Activated CD4-positive, alpha-beta T cell treated with anti-CD3 and anti-CD28 coated beads, Interleukin-2, amount 50 U/mL, for 1 hour (primary cell): Measurements from ENCODE around the gene COBL.

ENCODE experiments used
- DNase-seq: peaks from one replicate; pipeline ENCODE4 v3.0.0-alpha.2; 2020

The COBL gene

GRCh38 chr7:51300762-51301674 lies 15.6 kb downstream of the COBL start:
- DNase-seq = no peak

- DNase-seq = no peak
These were observed 17.0 kb downstream of the COBL start for GRCh38 chr7:51299391-51300133.

GRCh38 chr7:51298912-51299311 lies 17.7 kb downstream of the COBL start:
- no peak for DNase-seq

DNA sequence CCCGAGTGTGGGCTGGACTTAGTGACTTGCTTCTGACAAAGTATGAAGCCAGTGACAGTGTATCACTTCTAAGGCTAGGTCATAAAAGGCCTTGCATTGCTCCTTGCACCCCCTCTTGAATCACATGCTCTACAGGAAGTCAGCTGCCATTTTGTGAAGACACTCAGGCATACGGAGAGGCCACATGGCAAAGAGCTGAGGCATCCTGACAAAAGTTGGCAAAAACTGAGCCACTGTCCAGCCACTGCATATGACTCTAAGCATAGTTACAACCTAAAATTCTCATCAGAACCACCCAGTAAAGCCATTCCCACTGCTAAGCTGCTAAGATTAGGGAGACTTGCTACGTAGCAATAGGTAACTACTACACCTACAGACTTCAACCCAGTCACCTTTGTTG lies 18.6 kb downstream of the COBL start:
- no peak for DNase-seq

GRCh38 chr7:51295440-51296245 lies 21.0 kb downstream of the COBL start:
- DNase-seq = no peak

DNA sequence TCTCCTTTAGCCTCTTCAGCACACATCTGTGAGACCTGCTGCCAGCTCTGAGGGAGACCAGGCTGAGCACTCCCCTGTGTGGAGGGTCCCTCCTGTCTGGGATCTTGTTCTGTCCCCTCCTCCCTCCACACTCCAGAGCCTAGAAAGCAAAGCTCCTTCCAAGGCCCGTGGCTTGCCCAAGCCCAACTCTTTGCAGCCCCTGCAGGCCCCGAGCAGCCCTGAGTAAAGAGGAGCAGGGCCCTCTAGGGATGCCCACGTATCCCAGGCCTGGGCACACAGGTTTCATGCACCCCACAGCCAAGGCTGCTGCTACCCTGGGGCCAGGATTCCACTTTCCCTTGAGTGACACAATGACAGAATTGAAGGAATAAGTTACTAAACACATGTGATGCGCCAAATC lies 24.0 kb downstream of the COBL start:
- no peak for DNase-seq

- no peak for DNase-seq
These were observed 25.7 kb downstream of the COBL start for GRCh38 chr7:51290702-51291540.

GRCh38 chr7:51290304-51290637 lies 26.3 kb downstream of the COBL start:
- no peak for DNase-seq

DNA sequence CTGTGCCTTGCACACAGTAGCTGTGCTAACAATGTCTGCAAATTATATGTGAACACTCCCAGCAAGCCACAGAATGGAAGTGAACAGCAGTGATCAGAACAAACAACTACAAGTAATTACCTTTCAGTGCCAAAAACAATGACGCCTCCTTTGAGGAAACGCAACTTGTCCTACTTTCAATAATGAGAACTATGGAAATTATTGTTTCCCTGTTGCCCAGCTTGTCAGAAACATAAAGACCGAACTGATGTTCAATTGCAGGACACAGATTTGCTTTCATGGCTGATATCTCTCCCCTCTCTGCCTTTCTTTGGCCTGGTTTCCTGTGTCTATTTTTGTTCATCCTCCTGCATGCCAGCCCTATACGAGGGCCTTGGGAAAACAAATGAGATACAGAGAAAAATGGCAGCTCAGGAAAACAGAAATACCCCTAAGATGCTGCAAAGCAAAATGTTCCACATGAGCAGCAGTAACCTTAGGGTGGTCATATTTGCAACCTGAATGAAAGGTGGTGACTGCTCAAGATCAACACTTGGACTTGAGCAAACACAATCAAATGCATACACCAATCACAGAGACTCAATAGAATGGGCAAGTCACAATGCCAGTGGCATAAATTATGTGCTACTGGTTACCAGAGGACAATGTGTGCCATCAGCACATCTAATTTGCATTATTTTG lies 26.8 kb downstream of the COBL start:
- no peak for DNase-seq

GRCh38 chr7:51288896-51289622 lies 27.6 kb downstream of the COBL start:
- no peak for DNase-seq

DNA sequence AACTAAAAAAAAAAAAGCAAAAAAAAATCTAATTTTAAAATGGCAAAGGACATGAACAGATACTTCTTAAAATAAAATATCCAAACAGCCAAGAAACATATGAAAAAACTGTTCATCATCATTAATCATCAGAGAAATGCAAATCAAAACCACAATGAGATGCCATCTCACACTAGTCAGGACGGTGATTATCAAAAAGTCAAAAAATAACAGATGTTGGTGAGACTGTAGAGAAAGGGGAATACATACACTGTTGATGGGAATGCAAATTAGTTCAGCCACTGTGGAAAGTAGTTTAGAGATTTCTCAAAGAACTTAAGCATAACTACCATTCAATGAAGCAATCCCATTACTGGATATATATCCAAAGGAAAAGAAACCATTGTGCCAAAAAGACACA lies 30.2 kb downstream of the COBL start:
- no peak for DNase-seq

- no peak for DNase-seq
These were observed 36.5 kb downstream of the COBL start for GRCh38 chr7:51280156-51280555.

- no peak for DNase-seq
These were observed 37.1 kb downstream of the COBL start for GRCh38 chr7:51279391-51280023.

DNA sequence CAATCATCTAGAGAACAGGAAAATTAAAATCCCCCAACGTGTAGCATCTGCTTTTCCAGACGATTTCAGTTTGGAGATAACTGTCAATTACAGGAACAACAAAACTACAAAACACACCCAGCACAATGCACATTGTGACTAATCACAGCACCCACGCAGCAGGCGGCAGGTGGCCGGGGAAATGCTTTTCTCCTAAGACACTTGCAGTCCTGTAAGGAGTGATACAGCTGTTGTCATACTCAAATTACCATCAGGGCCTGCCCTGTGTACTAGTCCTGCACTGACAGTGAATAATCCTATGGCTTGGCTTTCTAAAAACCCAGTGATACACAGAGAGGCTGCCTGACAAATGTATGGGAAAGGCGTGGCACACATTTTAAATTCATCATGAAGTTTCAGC lies 37.8 kb downstream of the COBL start:
- DNase-seq = no peak

- no peak for DNase-seq
These were observed 39.6 kb downstream of the COBL start for GRCh38 chr7:51276967-51277366.

DNA sequence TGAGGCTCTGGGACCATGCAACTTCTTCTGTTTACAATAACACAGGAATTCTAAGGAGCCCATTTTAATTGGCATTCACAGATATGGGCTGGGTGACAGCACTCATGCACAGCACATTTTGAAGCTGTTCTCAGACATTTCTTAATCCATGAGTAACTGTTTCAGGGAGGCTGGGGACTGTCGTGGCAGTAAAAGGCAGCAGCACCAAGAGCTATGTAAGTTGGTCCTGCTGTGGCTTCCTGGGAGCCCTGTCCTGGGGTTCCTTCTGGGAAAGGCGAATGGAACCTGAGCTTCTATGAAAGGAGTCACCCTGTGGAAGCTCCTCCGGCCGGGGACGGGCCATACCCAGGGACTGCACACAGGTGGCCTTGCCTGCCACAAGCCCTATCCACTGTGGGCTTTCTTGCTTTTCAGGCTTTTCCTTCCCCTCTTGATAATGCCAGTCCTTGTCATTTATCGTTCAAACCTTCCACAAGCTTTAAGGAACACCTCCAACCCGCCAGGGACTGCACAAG lies 40.5 kb downstream of the COBL start:
- no peak for DNase-seq

DNA sequence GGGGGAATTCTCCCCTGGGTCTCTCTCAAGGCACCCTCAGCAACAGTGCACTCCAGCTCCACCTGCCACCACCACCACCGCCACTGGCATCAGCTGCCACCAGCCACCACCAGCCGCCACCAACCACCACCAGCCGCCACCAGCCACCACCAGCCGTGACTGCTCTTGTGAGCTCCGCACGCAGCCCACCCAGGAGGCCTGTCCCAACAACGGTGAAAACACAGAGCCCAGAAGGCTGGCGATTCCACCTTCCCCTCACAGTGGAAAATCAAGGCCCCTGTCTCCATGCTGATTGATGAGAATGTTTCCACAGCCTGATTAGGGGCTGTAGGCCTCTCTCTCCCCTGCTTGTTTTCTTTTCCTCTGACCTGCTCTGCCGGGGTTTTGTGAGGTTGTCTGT lies 41.1 kb downstream of the COBL start:
- no peak for DNase-seq

DNA sequence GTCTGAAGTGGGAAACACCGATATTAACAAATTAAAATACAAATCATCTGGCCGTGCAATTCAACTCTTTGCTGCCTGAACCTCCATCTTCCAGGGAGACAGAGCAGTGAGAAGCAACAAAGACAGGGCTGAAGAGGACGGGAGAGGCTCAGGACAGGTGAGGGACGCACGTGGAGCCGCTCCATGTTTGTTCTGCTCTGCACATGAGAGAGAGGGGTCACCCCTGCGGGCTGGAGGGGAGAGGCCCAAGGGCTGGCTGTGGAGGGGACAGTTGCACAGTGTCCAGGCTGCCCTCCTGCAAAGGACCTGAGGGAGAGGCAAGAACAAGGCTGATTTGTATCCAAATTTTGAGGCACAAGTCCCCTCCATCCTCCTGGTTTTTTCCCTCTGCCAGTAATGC lies 41.7 kb downstream of the COBL start:
- DNase-seq = no peak

DNA sequence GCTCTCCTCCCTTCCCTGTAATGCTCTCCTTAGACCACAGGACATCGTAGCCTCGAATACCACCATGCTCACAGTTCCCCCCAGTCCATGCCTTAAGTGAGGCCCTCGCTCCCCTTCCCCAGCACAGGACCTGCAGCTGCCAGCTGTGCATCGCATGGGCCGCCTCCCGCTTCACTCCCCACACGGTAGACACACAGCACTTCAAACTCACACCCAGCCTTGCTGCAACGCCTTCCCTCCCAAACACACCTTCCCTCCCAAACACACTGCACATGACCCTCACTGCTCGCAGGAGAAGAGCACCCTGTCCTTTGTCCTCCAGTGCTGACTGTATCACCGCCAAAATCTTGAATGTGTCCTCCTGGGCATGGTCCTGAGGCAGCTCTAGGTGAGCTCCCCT lies 42.6 kb downstream of the COBL start:
- no peak for DNase-seq

DNA sequence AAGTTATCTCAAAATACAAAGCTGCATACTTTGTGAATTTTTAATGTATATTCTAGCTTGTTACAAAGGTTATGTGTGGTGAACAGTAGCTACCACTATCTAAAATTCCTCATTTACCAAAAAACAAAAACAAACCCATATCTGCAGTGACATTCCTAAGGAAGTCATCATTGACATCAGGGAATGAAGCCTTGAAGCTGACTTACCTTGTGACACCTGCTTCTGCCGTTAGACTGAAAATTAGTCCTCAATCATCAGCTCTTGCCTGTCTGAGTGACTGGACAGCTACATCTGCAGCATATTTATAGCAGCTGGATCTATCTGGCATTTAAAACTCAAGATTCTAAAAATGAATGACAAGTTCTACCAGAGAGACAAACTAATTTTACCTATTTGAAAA lies 43.2 kb downstream of the COBL start:
- DNase-seq = no peak

DNA sequence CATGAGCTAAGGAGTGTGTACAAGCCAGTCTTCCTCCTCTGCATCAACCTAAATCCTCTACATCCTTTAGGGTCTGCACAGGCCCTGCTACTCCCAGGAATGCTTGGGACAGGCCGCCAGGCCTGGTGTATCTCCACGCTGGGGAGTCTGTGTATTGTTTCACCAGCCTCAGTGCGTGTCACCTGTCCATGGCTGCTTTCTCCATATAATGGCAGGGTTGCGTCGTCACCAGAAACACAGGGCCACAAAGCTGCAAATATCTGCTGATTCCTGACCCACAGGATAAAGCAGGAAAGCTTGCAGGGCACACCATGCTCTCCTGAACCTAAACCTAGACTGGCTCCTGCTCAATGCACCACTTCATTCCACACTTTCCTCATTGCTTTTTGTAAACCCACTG lies 45.6 kb downstream of the COBL start:
- DNase-seq = no peak
